Kidney tubule cell (primary cell): ENCODE results near the gene CACHD1.

Experiments
- DNase-seq: peaks from one replicate; pipeline ENCODE4 v3.0.0-alpha.2; 2018; ENCODE audit warnings: low spot score

Gene CACHD1

DNA sequence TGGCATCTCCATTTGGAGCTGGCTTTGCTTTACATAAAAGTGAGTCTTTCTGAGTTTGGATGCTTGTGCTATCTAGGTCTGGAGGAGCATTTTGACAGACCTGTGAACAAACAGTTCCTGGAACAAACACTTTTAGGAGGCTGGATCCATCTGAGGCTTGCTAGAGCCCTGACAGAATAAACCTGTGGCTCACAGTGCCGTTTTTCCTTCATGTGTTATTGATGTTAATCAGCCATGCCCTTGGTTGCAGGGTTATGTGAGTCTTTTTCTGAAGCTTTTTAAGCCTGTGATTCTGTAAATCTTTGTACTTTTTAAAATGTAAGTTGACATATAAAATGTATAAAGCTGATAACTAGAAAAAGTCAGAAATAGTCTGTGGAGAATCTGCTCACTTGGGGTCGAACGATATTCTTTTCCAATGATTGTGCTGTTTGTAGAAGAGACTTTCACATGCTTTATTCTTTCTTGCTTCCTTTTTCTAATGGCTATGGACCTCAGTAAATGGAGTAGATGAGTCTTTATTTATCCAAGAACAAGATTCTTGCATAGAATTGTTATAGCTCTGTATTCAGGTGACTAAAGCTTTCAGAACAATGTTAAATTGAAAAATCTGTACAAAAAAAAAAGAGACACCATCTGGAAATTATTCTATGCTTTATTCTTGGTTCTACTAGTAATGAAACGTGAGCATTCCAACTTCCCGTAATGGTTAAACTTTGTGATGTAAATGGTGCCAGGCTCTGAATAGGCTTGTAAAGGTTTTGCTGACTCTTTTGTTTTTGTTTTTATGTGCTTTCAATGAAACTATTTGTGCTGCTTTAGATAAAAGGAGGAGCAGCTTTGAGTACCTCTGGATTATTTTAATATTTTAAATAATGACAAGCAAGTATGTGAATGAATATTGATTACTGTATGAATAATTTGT is 53.7 kb downstream of the CACHD1 start:
- no peak for DNase-seq

DNA sequence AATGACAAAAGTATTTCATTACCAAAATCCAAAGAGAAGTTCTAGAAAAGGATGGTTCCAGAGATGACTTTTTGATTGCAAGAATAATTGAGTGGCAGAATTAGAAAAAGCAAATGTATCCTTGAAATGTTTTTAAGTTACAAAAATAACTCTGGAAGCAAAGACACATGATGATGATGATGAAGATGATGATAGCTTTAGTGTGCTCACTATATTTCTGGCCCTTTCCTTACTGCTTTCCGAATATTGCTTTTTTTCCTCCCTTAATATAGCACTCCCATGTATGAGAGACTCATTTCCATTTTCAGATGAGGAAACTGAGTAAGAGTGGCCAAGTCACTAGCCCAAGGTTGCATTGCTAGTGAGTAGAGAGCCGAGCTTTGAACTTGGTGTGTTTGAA is 54.7 kb downstream of the CACHD1 start:
- no peak for DNase-seq

DNA sequence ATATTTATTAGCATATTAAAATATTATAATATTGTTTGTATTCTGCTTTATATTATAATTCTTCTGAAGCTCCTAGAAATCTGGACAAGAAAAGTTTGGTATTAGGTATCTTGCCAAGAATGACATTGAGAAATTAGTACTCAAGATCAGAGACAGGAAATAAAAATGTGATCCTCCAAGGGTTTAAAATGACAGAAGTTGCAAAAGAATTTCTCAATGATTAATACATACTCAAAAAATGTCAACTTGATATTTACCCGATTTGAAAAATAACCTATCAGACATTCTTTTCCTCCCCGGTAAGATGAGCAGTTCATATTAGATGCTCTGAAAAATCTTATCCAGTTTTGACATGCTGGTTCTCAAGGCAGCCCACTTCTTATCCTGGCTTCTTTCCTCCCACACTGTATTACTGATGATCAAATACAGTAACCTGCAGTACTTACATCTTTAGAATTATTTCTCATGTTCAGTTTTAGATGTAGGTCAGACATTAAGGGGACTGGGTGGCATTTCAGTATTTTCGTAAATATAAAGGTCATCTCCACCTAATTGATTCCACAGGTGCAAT is 55.3 kb downstream of the CACHD1 start:
- DNase-seq, result no peak

DNA sequence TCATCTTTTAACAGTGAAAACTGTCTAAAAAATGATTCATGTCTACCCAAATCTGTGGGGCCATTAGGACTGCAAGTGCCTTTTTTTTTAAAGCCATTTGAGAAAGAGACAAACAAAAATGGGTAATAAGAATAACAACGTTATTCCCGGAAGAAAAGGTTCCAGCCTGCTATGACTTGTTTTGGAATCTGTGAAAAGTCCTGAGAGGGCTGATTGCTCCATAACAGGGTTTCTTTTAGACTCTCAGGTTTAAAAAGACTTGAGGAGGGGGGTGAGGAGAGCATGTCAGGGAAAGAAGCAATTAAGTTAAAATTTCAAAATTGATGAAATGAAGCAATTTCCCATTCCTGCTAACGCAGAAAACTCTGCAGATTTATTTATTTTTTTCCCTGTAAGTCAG is 56.4 kb downstream of the CACHD1 start:
- no peak for DNase-seq

DNA sequence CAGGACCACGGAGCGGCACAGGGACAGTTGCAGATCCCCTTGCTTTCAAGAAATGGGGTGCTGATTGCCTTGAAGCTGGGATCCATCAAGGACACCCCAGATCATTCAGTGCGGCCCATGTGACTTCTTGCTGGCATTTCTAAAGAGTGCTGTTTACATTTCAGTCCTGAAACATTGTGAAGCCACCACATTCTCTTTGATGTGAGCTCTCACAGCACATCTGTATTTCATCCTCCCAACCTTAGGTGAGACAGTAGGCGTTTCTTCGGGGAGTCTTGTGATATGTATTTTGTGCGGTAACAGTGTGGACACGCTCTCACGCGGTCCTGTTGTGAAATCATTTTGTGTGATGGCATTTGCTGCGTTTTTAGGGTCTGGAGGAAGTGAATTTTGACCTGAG is 57.2 kb downstream of the CACHD1 start:
- no peak for DNase-seq

DNA sequence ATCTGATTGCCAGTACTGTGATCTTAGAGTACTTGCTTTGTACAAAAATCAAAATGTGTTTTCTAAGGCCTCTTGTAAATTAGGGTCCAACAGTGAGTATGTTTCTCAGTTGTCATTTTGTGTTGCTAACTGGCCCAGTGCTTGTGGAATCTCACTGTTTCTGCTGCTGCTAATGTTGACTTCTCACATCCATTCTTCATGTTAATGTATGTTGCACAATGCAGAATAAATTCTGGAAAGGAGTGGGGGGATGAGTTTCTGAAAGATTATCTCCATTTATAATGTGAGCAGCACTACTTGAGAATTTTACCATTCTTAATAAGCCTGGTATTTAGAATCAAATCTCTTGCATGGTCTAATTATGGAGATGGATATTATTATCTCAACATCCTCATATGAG is 57.9 kb downstream of the CACHD1 start:
- DNase-seq, result no peak

DNA sequence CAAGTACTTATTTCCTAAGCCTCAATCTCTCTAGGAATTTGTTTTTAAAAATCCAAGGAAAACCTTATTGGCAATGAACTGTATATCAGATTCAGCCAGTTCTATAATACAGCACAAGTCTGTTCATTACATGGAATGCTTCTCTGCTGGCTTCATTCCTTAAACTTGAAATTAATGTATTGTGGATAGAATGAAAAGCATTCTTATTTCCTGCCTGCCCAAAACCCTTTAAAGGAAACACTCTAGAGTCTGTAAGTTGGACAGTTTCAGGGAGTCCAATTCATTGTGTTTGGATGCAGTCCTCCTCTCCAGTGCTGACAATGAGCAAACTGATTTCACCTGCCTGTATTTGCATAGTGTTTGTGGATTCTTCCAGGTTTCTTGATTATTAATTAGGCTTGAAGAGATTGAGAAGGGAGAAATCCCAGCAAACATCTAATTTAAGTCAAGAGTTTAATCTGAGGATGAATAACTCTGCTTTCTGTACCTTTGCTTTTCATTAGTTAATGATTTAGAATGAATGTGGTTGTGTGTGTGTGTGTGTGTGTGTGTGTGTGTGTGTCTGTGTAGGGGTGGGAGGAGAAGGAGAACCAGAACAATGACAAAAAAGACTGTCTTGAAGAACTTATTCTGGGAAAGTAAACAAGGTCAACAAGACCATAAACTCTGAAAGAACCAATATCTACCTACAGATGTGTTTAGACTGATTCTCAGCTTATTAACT is 61.2 kb downstream of the CACHD1 start:
- DNase-seq, result no peak

DNA sequence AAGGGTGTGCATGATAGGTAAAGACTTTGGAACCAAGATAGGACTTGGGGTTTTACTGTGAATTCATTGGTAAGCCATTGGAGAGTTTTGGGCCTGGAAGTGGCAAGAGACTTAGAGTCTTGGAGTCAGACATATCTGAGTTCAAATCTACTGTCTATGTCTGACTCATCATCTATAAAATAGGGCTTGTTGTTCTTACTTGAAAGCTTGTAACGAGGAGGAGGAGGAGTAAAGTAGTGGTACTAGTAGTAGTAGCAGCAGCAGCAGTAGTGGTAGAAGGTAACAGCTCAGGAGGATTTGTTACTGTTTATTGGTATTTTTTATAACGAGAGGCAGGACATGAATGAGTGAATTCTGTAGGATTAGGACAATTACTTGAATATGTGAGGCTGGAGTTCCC is 62.7 kb downstream of the CACHD1 start:
- DNase-seq, result no peak

DNA sequence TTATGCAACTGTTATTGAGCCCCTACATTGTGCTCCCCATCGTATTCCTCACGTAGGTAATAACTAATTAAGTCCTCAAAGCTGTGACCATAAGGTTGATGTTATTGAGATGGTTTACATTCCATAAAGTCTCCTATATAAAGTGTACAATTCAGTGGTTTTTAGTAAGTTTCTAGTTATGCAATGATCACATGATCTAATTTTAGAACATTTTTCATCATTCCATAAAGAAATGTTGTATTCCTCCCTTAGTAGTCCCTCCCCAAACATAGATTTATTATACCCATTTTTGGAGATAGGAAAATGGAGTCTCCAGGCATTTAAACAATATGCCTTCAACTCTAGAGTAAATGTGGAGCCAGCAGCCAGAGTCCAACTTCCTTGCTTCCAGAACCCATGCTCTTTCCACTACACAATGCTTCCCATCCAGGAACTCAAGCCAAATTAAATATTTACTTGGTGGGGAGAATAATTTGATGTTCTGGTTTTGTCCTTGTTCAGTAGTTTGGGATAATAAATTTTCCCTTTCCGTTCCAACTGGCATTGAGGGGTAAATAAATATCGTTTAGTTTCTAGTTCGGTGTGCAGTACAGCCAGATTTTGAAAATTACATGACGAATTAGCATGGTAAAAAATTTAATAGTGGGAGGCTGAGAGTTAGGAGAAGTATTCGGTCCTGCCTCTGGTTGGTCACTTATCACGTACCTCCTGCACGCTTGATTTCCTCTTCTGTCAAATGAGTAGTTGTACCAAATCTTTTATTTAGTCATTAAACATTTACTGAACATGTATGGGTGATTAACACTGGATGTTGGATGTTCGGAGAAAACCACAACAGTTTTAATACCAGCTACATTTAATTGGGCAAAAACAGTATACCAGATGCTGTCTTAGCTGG is 66.3 kb downstream of the CACHD1 start:
- DNase-seq, result peak; percentile 59

DNA sequence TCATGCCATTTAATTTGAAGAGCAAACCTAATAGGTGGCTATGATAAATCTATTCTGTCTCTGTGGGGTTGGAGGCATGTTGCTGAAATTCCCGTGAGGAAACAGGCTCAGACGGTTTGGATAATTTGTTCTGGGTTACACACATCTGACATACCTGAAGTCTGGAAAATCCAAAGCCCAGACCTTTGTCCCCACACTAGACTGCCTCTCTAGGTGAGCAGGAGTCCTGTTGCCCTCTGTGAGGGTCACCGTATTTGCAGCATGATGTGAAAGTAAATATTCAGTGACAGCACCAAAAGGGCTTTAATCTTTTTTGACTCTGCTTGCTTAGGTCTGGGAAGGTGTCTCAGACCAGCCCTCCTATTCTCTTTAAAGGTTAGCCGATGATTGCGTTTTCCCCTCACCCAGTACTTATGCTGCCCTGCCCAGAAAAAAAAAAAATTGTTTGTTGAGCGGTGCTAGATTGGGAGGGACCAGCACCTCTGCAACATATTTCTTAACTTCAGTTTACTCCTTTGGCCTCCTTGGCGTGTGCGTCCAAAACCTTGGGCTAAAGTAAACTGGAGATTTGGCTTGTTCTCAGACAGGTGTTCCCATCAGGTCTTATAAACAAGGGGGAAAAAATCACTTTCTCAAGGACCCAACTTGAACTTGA is 67.0 kb downstream of the CACHD1 start:
- DNase-seq, result no peak

DNA sequence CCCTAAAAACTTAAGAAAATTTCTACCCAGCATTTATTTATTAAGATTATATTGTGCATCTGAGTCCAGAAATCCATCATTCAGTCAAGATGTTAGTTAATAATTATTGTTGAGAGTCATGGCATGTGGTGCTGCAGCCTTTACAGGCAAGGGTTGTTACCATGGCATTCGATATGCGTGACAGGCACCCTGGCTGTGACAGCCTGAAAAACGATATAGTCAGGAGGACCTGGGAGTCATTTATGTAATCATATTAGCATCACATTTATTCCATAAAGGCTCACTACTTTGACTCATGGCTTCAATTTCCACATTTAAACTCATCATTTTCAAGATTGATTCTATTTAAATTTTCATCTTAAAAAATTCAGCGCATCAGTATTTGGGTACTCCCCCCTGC is 68.0 kb downstream of the CACHD1 start:
- peak; percentile 79 for DNase-seq

DNA sequence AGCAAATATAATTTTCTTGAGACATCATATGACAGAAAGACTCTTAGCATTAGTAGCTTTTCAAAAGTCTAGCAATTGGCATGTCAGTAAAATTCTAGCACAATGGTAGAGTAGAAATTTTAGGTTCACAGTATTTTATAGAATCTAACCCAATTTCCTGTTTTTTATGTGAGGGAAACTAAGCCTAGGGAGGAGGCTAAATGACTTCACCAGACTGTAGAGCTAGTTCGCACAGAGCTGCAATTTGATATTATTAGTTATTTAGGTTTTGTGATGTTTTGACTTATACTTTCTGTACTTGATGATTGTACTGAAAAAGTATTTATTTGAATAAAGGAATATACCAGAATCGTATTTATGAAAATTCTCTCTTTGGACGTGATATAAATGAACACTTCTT is 68.5 kb downstream of the CACHD1 start:
- DNase-seq, result no peak

DNA sequence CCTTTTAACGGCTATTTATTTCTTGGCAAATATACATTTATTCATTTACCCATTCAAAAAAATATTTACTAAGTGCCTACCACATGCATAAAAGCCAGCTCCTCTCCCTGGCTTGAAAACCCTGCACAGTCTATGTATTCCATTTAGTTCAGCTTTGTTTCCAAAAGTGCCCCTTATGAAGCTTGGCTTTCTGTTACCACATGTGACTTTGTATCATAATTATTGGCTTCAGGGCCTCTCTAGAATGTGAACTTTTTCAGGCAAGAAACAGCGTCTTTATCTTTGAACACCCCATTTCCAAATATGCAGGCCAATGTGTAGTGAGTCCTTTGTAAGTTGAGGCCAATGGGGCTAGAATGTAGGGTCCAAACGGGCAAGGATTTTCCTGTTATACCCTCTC is 69.4 kb downstream of the CACHD1 start:
- no peak for DNase-seq

DNA sequence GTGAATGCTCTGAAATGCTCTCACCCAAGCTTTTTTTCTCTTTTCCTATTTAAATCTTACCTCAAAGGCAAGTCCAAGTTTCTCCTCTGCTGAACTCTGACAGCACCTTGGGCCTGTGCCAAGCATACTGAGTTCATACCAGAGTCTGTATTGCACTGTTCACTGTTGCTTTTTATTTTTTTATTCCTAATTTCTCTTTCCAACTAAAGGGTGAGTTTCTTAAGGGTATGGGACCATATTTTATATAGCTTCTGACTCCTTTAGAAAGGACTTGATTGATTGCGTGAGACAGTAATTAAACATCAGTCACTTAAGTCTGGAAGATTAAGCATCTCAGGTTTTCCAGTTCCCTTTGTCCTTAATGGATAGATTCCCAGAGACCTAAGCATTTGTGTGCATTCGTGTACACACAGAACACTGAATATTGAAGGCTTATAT is 69.9 kb downstream of the CACHD1 start:
- DNase-seq, result peak; percentile 64

DNA sequence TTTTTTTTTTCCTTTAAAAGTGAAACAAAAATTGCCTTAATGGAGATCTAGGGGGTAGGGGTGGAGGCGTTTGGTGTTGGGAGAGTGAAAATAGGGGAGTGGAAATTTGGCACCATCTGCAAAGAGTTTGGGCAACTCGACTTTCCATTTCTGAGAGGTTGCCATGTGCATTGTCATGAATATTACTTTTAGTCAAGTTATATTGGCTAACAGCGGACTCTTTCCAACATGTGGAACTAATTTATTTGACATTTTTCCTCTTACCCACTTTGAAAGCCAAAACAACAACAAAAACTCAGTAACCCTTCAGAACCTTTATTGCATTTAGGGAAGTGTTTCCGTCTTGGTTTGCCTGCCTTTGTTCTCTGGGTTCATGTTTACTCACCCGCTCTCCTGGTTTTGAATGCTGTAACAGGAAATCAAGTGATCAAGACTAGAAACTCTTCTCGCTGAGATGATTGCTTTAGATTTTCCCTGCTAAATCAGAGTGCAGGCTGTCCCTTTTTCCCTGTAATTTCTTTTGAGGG is 70.4 kb downstream of the CACHD1 start:
- peak; percentile 40 for DNase-seq

DNA sequence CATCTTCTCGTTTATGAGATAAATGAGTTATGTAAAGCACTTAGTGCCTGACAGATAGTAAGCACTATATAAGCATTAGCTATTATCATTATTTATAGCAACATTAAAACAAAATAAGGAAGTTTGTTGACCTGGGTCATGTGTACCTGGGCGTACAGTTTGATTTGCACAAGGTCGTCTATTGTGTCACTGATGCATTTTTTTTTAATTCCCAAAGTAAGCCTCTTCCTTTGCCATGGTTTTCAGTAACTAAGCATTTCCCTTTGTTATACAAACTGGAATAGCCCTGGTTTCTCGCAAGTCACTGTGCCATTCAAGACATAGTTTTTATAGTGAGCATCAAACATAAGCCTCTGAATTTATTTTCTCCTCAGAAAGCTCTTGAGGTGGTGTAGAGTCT is 72.2 kb downstream of the CACHD1 start:
- DNase-seq, result no peak

DNA sequence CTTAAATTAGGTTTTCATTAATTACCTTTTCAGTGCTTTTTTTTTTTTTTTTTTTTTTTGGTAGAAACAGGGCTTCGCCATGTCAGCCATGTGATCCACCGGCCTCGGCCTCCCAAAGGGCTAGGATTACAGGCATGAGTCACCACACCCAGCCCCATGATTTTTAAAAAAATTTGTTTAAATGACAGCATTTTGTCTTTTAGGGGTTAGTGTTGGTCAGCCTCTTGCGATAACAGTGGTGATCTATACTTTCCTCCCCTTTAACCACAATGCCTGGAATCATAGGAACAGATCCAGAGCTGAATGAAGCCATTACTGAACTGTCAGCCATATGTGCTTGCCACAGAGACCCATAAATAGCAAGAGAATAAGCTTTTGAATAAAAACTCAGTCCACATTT is 73.9 kb downstream of the CACHD1 start:
- no peak for DNase-seq

DNA sequence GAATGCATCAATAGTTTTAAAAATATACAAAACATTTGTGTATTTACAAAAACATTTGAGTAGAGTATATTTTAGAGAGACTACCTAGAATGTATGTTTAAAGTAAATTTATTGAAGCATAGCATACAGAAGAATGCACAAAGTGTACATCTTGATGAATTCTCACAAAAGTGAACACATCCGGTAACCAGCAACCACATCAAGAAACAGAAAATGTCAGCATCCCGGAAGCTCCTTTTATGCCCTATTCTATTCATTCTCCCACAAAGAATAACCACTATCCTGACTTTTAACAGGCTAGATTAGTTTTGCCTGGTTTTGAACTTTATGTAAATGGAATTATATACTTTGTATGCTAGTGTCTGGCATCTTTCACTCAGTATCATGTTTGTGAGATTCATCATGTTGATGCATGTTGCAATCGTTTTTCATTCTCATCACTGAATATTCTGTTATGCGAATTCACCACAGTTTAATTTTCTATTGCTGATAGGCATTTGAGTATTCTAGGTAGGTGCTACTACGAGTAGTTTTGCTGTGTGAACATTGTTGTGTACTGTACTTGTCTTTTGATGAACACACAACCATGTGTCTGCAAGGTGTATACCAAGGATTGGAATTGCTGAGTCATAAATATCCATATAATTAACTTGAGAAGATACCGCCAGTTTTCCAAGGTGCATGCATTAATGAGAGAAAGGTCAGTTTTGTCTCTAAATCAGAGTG is 75.4 kb downstream of the CACHD1 start:
- no peak for DNase-seq

DNA sequence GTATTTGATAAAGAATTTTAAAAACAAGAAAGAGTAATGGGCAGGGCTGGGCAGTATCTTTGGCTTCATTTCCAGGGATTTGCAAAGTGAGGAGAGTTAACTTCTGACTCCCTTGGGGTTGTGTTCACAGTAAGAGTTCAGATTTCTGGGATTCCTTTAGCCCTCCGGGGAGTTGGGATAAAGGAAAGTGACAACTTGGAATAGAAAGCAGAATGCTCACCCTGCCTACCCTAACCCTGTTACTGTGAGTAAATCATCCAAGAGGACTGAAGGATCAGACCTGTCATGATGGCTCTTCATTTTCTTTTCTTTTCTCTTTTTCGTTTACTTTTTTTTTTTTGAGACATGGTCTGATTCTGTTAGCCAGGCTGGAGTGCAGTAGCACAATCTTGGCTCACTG is 76.1 kb downstream of the CACHD1 start:
- DNase-seq, result no peak

DNA sequence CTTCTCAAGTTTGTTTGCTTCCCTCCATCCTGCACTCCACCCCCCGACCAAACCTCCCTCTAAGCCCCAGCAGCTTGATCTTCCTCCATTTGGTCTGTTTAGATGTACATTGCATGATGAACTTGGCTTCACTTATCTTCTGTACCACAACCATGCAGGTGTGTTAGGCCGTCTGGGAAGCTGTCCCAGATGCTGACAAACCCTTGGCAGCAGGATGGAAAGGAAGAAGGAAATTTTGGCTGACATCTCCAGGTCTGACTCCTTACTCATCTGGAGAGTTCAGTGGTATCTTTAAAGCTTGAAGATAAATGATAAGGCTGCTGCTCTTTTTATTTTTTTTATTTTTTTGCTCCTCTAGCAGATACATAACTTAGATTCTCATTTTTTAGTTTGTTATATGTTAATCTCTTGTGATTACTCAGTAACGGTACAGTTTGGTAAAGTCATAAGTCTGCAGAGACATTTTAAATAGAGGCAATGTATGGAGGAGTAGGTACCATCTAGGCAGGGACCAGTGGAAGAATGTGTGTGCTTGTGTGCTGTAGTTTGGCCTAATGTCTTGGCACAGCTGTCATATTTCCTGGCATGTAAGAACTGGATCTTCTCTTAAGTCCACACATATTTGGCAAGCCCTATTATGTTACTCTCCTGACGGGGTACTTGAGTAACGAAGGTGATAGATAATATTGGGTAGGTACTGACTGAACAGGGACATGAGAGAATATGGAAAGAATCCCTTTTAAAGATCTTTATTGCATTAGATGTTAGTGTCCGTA is 79.7 kb downstream of the CACHD1 start:
- DNase-seq, result no peak
